Measurements from ENCODE around the gene FXYD6.
"Not testable (repeated sequence)": the region's sequence is repeated elsewhere in the genome, so short reads cannot be mapped to it uniquely, and the experiment has no call there.

Gene FXYD6

GRCh38 chr11:117866526-117866925 is 9.9 kb downstream of the FXYD6 start:
- no peak for TF ChIP-seq CTCF (IDR thresholded peaks at IDR 0.05)
- Histone ChIP-seq H3K9me3 (no peaks in the 10 kb centered on the region), H3K4me3 (ENCODE audit: low read depth in 1 of 2, low read length in 1 of 2) (no peak overlapping the region), H3K36me3 (no peaks in the 10 kb centered on the region), H3K27me3 (peaks cover 3% of the 10 kb centered on the region), H3K4me1 (ENCODE audit: control insufficient read depth in 1 of 2, insufficient read depth in 1 of 2, low read depth in 1 of 2, low read length in 1 of 2) (no peaks in the 10 kb centered on the region), H3K27ac (no peak overlapping the region)

- not testable (repeated sequence) for H3K4me3 ChIP-seq (ENCODE audit: low read depth in 1 of 2, low read length in 1 of 2); H3K4me1 ChIP-seq (ENCODE audit: control insufficient read depth in 1 of 2, insufficient read depth in 1 of 2, low read depth in 1 of 2, low read length in 1 of 2); H3K36me3 ChIP-seq; H3K27me3 ChIP-seq; H3K9me3 ChIP-seq; H3K27ac ChIP-seq
Measured at GRCh38 chr11:117865546-117865945, 10.9 kb downstream of the FXYD6 start.

GRCh38 chr11:117863383-117863782 is 13.1 kb downstream of the FXYD6 start:
- Histone ChIP-seq H3K27ac (no peak overlapping the region), H3K36me3 (no peaks in the 10 kb centered on the region), H3K4me1 (ENCODE audit: control insufficient read depth in 1 of 2, insufficient read depth in 1 of 2, low read depth in 1 of 2, low read length in 1 of 2) (no peaks in the 10 kb centered on the region), H3K9me3 (no peaks in the 10 kb centered on the region), H3K4me3 (ENCODE audit: low read depth in 1 of 2, low read length in 1 of 2) (no peak overlapping the region), H3K27me3 (peaks cover 3% of the 10 kb centered on the region)
- TF ChIP-seq CTCF (IDR thresholded peaks at IDR 0.05), result no peak

- Histone ChIP-seq H3K27ac (no peak overlapping the region), H3K4me1 (ENCODE audit: control insufficient read depth in 1 of 2, insufficient read depth in 1 of 2, low read depth in 1 of 2, low read length in 1 of 2) (no peaks in the 10 kb centered on the region), H3K36me3 (no peaks in the 10 kb centered on the region), H3K27me3 (peaks cover 3% of the 10 kb centered on the region), H3K9me3 (no peaks in the 10 kb centered on the region), H3K4me3 (ENCODE audit: low read depth in 1 of 2, low read length in 1 of 2) (no peak overlapping the region)
- TF ChIP-seq CTCF (IDR thresholded peaks at IDR 0.05), result no peak
Measured at GRCh38 chr11:117862753-117863152, 13.7 kb downstream of the FXYD6 start.

GRCh38 chr11:117862019-117862725 is 14.3 kb downstream of the FXYD6 start:
- Histone ChIP-seq H3K36me3 (no peaks in the 10 kb centered on the region), H3K4me3 (ENCODE audit: low read depth in 1 of 2, low read length in 1 of 2) (no peak overlapping the region), H3K27me3 (peaks cover 3% of the 10 kb centered on the region), H3K9me3 (no peaks in the 10 kb centered on the region), H3K4me1 (ENCODE audit: control insufficient read depth in 1 of 2, insufficient read depth in 1 of 2, low read depth in 1 of 2, low read length in 1 of 2) (no peaks in the 10 kb centered on the region), H3K27ac (no peak overlapping the region)
- no peak for TF ChIP-seq CTCF (IDR thresholded peaks at IDR 0.05)

- no peak for TF ChIP-seq CTCF (IDR thresholded peaks at IDR 0.05)
- no peaks in the 10 kb centered on the region for H3K9me3 ChIP-seq
- no peak overlapping the region for H3K27ac ChIP-seq
- H3K4me1 ChIP-seq (ENCODE audit: control insufficient read depth in 1 of 2, insufficient read depth in 1 of 2, low read depth in 1 of 2, low read length in 1 of 2), result no peaks in the 10 kb centered on the region
- peaks cover 3% of the 10 kb centered on the region for H3K27me3 ChIP-seq
- H3K36me3 ChIP-seq, result no peaks in the 10 kb centered on the region
- H3K4me3 ChIP-seq (ENCODE audit: low read depth in 1 of 2, low read length in 1 of 2), result no peak overlapping the region
Measured at GRCh38 chr11:117861151-117862018, 15.1 kb downstream of the FXYD6 start.
